PC-3 (cell line): ENCODE data around the gene ALCAM. TPM values are rescaled to one million over a fixed set of nuclear protein-coding genes. Genes with fewer than 3 reads are reported as not detected.

Experiments
- ATAC-seq: fragments of 200-7000 bp; cut with Tn5 transposase; 2 replicates; pipeline ENCODE4 v1.9.1; 2020; ENCODE audit warnings: mild to moderate bottlenecking, moderate library complexity
- BruUV-seq: library from RNA; stranded (reverse); fragments of 400-500 nt; replicated peaks from 2 replicates; lab custom pipeline; 2021; lab: Mats Ljungman, UMichigan
- CTCF ChIA-PET: fragments of 300-600 bp; sonication (Branson Sonifier 250); formaldehyde crosslinking; loops from one replicate; lab custom pipeline; 2022; ENCODE audit warnings: antibody characterized with exemption; lab: Charles Lee
- POLR2A ChIA-PET: fragments of 300-600 bp; sonication (Branson Sonifier 250); formaldehyde crosslinking; loops from one replicate; lab custom pipeline; 2022; ENCODE audit warnings: antibody characterized with exemption; ENCODE audit not compliant: unreplicated experiment; lab: Charles Lee
- DNase-seq: peaks from one replicate; pipeline ENCODE4 v3.0.0-alpha.2; 2015
- H2AFZ ChIP-seq: fragments of 300-600 bp; sonication (generic); 2 replicates; pipeline ENCODE4 v1.6.0; 2016; ENCODE audit warnings: antibody characterized with exemption, low read length
- H3F3A ChIP-seq: fragments of 300-600 bp; sonication (generic); one replicate; pipeline ENCODE4 v1.6.0; 2017; ENCODE audit warnings: antibody characterized with exemption, low read length, control low read depth, mild to moderate bottlenecking; ENCODE audit not compliant: unreplicated experiment
- H3K27ac ChIP-seq: fragments of 300-600 bp; sonication (generic); 2 replicates; pipeline ENCODE4 v1.5.1; 2016; ENCODE audit warnings: mild to moderate bottlenecking, low read length
- H3K27me3 ChIP-seq: fragments of 300-600 bp; sonication (generic); 2 replicates; pipeline ENCODE4 v1.6.1; 2016; ENCODE audit warnings: low read length, mixed read lengths
- H3K36me3 ChIP-seq: fragments of 300-600 bp; sonication (generic); 2 replicates; pipeline ENCODE4 v1.6.1; 2016; ENCODE audit warnings: low read depth, mixed run types, low read length, mixed read lengths
- H3K4me1 ChIP-seq: fragments of 300-600 bp; sonication (generic); 2 replicates; pipeline ENCODE4 v1.5.1; 2016; ENCODE audit warnings: low read length; ENCODE audit not compliant: insufficient read depth
- H3K4me2 ChIP-seq: fragments of 300-600 bp; sonication (generic); 2 replicates; pipeline ENCODE4 v1.6.0; 2016; ENCODE audit warnings: low read length
- H3K4me3 ChIP-seq: fragments of 300-600 bp; sonication (generic); 2 replicates; pipeline ENCODE4 v1.5.1; 2016; ENCODE audit warnings: mild to moderate bottlenecking, low read length, mixed read lengths
- H3K79me2 ChIP-seq: fragments of 300-600 bp; sonication (generic); 2 replicates; pipeline ENCODE4 v1.6.1; 2017; ENCODE audit warnings: low read length, mixed read lengths
- H3K9ac ChIP-seq: fragments of 300-600 bp; sonication (generic); 2 replicates; pipeline ENCODE4 v1.6.0; 2016; ENCODE audit warnings: mild to moderate bottlenecking, low read length
- H3K9me2 ChIP-seq: fragments of 300-600 bp; sonication (generic); replicated peaks from 2 replicates; pipeline ENCODE4 v1.6.1; 2016; ENCODE audit warnings: mixed run types, low read length, mixed read lengths
- H3K9me3 ChIP-seq: fragments of 300-600 bp; sonication (generic); 2 replicates; pipeline ENCODE4 v1.6.1; 2016; ENCODE audit warnings: low read length, mixed read lengths
- H4K20me1 ChIP-seq: fragments of 300-600 bp; sonication (generic); 2 replicates; pipeline ENCODE4 v1.6.1; 2016; ENCODE audit warnings: low read length, mixed read lengths
- CTCF ChIP-seq: fragments of 300-600 bp; sonication (generic); conservative IDR thresholded peaks from 2 replicates; pipeline ENCODE4 v1.5.1; 2017; ENCODE audit warnings: antibody characterized with exemption, low read depth, mild to moderate bottlenecking, low read length
- EZH2 ChIP-seq: fragments of 300-600 bp; sonication (generic); IDR thresholded peaks from one replicate; pipeline ENCODE4 v1.6.1; 2017; ENCODE audit warnings: antibody characterized with exemption, mild to moderate bottlenecking, low read length; ENCODE audit not compliant: unreplicated experiment
- EZH2phosphoT487 ChIP-seq: fragments of 300-600 bp; sonication (generic); IDR thresholded peaks from 2 replicates; pipeline ENCODE4 v1.6.1; 2018; ENCODE audit warnings: mild to moderate bottlenecking, antibody characterized with exemption, low read length, borderline replicate concordance
- intact Hi-C: fragments of 100-400 bp; cut with micrococcal nuclease; formaldehyde crosslinking; loops from 2 replicates; pipeline ENCODE4 v1.9.0; 2023
- total RNA-seq: library from RNA; depleted of rRNA; stranded (reverse); fragments of >200 nt; gene quantifications from 2 replicates; pipeline ENCODE4 v1.2.3, GENCODE V29; 2014

Gene ALCAM
- total RNA-seq, 1 experiment from 2014 or later, result 169 TPM

- H2AFZ ChIP-seq, result no peak overlapping the region
- no peaks in the 10 kb centered on the region for H3K9me3 ChIP-seq
- POLR2A ChIA-PET, result no interaction called here
- no peaks in the 10 kb centered on the region for H3K27me3 ChIP-seq
- no peak for TF ChIP-seq EZH2
- no peak for TF ChIP-seq EZH2phosphoT487
- TF ChIP-seq CTCF, result no peak
- H4K20me1 ChIP-seq, result peaks cover 6% of the 10 kb centered on the region; the same call in 1 of the 2 replicates
- no peak overlapping the region for H3K4me3 ChIP-seq
- H3K27ac ChIP-seq, result no peak overlapping the region
- BruUV-seq, result no TSS peak
- DNase-seq (no peak), ATAC-seq (no peak)
- intact Hi-C loops, result no loop called here
- H3K79me2 ChIP-seq, result peaks cover 50% of the 10 kb centered on the region
- CTCF ChIA-PET, result no interaction called here
- H3K9me2 ChIP-seq, result no peaks in the 10 kb centered on the region
- H3K4me2 ChIP-seq, result no peak overlapping the region
- no peak overlapping the region for H3K9ac ChIP-seq
- peaks cover 7% of the 10 kb centered on the region for H3K36me3 ChIP-seq
- no peaks in the 10 kb centered on the region for H3F3A ChIP-seq
- H3K4me1 ChIP-seq, result no peaks in the 10 kb centered on the region
These were observed 129.6 kb downstream of the ALCAM start for GRCh38 chr3:105496343-105496742.

GRCh38 chr3:105497386-105497785 lies 130.7 kb downstream of the ALCAM start:
- CTCF ChIA-PET, result no interaction called here
- ATAC-seq, result no peak
- H3K27ac ChIP-seq, result no peak overlapping the region

More at GRCh38 chr3:105497386-105497785, 130.7 kb downstream of the ALCAM start:
- Histone ChIP-seq H3K4me2 (no peak overlapping the region), H3K9me3 (no peaks in the 10 kb centered on the region), H3K9ac (no peak overlapping the region), H3K36me3 (0 out of 2 replicates have a peak, but pooled peaks cover 5% of the 10 kb centered on the region), H2AFZ (no peak overlapping the region), H3K9me2 (no peaks in the 10 kb centered on the region), H3K4me1 (no peaks in the 10 kb centered on the region), H4K20me1 (peaks cover 6% of the 10 kb centered on the region; the same call in 1 of the 2 replicates), H3K4me3 (no peak overlapping the region), H3F3A (no peaks in the 10 kb centered on the region), H3K27me3 (no peaks in the 10 kb centered on the region), H3K79me2 (peaks cover 54% of the 10 kb centered on the region)
- BruUV-seq, result no TSS peak
- DNase-seq, result no peak
- POLR2A ChIA-PET, result no interaction called here
- intact Hi-C loops, result no loop called here
- TF ChIP-seq EZH2 (no peak), CTCF (no peak), EZH2phosphoT487 (no peak)
